Astrocyte (in vitro differentiated cells and primary cell): ENCODE data around the gene DUOX2.

Experiments
- EZH2 ChIP-seq: IDR thresholded peaks from 2 replicates; pipeline ENCODE4 v1.6.1; 2012; ENCODE audit warnings: mild to moderate bottlenecking, low read length, inconsistent platforms; ENCODE audit not compliant: insufficient read depth
- TF ChIP-seq, protein P1 (sequence below): IDR thresholded peaks from 2 replicates; pipeline ENCODE4 v1.5.1; 2011; ENCODE audit warnings: low read depth, mild to moderate bottlenecking, inconsistent platforms, low read length, moderate library complexity; ENCODE audit not compliant: insufficient read depth

DNA sequence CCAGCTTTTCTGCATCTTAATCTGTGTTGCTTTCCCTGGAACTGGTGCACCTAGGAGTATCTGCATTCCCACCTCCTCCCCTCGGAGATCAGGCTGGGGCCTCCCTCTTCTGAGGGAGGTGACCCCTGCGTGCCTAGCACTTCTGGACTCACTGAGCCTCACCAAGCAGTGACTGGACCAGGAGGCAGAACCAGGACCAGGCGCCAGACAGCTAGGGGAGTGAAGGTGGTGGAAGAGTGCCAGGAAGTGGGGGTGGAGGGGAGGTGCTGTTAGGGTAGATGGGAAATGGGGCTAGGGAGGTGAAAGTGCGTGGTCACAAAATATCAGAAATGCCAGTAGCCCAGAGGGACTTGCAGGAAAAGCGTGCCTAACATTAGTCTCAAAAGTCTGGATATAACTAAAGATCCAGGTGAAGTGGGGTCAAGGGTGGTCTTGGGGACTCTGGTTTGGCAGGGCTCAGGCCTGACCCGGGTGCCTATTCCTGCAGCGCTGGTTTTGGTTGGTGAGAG, 1.4 kb upstream of the DUOX2 start:
- TF ChIP-seq, protein P1, sequence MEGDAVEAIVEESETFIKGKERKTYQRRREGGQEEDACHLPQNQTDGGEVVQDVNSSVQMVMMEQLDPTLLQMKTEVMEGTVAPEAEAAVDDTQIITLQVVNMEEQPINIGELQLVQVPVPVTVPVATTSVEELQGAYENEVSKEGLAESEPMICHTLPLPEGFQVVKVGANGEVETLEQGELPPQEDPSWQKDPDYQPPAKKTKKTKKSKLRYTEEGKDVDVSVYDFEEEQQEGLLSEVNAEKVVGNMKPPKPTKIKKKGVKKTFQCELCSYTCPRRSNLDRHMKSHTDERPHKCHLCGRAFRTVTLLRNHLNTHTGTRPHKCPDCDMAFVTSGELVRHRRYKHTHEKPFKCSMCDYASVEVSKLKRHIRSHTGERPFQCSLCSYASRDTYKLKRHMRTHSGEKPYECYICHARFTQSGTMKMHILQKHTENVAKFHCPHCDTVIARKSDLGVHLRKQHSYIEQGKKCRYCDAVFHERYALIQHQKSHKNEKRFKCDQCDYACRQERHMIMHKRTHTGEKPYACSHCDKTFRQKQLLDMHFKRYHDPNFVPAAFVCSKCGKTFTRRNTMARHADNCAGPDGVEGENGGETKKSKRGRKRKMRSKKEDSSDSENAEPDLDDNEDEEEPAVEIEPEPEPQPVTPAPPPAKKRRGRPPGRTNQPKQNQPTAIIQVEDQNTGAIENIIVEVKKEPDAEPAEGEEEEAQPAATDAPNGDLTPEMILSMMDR = no peak
- no peak for TF ChIP-seq EZH2
